HG02759 (cell line): ENCODE measurements around the gene ERCC1.
A peak's percentile ranks its signal among the peaks of the same experiment; 100 is the strongest.

Experiments used
- ATAC-seq: cut with Tn5 transposase; IDR thresholded peaks from one replicate; pipeline ENCODE4 v1.9.1; 2021; ENCODE audit warnings: mild to moderate bottlenecking, moderate library complexity; ENCODE audit not compliant: unreplicated experiment

ERCC1 gene

DNA sequence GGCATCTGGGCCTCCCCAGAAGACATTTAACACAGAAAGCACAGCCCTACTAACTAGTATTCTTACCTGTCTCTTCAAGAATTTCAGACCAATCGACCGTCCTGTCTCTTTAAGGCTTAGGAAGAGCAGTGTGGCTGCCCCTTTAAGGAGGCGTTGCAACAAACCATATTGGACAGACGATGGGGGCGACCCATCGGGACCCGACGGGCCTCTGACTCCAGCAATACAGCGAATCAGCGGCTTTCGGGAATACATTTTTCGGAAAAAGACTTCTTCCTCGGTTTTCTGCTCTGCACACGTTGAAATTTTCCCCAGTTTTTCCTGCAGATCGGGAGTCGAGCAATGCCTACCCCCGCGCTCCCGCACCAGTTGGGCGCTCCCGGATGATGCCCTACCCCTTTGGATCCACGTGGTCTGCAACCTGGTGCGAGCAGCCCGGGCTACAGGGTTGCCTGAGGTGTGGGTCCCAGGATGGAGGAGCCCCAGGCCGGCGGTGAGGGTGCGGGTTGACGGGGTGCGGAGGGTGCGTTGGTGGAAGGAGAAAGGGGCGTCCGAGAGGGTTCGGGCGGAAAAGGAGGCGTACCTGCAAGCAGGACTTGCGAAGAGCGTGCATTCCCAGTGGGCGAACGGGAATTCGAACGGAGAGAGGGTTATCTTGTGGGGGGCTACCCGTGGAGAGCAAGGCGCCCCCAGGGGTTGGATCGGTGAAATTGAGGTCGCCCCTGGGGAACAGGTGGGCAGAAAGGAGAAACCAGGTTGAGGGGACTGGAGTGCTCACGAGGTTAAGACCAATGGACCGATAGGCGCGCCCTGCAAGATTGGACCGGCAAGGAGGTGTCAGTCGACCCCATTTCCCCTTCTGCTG, 17.3 kb downstream of the ERCC1 start, which contains the start of gene POLR1G:
TSS of gene POLR1G (plus strand) at position 419 of the 865 bp plus-strand sequence. CDS start at position 472, 53 bp downstream.
- peak; percentile 76 for ATAC-seq

DNA sequence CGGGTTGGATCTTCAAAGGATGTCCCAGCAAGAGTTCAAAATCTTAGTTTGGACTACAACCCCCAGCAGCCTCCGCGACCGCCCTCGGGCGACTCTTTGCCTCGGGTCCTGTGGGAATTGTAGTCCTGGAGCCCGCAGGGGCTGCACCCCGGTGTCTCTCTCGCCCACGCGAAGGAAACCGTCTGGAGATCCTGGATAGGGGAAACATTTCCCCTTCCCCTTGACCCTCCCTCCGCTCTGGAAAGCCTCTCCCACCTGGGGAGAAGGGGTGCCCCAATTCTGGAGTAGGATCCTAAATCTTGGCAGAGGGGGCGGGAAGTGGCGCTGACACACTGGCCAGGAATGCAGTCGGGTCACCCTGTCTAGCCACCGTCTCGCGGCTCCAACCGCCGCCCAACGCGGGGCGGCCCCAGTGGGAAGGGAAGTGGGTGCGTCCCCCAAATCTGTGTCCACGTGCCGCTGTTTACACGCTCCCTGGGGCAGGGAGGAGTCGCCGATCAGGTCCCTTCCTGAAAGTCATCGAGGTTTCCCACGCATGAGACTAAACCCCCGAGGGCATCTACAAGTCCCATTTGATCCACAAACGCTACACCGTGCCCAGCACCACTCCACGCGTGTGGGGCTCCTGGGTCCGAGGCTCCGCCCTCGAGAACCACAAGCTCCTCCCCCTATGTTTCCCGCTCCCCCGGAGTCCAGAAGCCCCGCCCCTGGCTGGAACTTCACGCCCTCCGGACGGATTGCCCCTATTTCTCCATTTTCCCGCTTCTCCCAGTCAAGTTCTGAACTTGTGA, 18.1 kb downstream of the ERCC1 start:
- peak; percentile 55 for ATAC-seq

DNA sequence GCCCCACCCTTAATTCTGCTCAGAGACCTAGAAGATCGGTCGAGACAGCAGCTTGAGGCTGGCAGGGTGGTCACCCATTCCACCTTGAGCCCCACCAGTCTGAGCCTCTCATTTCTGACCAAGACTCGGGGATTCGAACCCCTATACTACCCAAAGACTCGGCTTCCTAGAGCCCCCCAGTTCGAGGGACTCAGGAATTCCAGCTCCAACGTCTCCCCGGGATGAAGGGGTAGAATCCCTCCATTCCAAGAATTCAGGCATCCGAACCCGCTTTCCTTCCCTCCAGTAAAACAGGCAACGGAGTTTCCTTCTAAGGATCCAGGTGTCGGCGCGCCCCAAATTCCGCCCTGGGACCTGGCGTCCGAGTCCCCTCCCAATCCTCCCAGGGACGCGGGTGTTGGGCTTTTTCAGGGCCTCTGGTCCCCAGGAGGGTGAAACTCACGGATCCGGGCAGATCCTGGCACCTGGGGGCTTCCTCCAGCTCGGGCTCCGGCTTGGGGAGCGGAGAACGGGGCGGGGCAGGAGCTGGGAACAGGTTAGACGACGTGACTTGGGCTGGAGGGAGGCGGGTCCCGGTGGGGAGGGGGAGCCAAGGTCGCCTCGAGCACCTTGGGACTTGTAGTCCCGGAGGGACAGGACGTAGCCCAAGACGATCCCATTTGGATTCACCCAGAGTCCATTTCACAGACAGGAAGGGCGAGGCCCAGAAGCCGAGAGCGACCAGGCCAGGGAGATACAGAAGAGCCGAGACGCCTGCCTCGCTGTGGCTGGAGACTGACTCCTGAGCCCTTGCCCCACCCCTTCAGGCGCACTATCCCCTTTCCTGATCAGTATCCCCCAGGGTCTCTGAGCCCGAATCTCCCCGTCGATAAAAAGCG, 18.9 kb downstream of the ERCC1 start, which contains the start of gene PPP1R13L:
TSS of gene PPP1R13L (minus strand) at position 513 of the 878 bp plus-strand sequence. CDS start 6,751 bp downstream, outside the sequence.
- ATAC-seq: peak; percentile 18

DNA sequence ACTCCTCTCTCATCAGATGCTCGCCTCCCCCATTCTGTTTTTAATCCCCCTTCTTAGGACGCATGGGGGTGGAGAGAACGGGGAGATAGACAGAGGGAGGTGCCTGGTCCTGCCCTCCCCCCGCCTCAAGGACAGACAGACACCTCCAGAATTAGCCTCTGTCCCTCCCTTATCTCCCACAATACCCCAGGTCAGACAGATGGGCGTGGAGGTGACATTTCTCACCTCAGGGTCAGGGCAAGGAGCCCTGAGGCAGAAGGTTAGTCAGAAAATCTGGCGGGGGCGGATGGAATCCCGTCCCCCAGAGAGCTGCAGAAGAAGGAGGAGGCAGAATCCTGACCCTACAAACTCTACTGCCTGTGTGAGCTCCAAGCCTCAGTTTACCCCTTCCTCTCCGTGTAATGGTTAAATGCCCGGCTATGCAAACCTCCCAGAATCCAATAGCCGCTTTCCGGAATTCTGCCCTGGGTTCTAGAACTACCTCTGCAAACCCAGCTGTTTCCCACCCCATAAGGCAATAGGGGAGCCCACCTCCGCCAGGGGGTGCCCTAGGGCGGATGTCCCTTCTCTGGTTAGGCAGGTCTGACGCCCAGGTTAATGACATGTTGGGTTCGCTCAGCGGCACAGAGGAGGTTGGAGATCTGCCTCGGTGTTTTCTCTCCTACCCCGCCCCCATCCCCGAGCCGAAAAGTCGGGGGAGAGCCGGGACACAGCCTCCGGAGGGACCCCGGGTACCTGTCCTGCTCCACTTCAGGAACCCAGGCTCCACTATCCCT, 19.7 kb downstream of the ERCC1 start:
- no peak for ATAC-seq

DNA sequence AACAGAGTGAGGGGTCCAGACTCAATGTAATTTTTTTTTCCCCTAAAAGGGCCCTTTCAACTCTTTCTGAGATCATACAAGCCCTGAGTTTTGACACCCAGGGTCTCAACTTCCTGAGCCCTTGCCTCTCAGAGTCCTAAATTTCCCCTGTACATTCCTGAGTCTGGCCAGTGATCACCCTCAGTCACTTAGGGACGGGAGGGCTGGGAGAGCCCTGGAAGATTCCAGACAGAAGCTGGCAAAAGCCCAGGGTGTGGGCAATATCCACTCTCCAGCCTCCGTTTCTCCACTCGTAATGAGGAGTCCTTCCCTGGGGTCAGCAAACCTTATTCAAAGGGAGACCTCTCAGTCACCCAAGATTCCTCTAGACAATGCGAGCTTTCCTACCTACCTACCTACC, 20.4 kb downstream of the ERCC1 start:
- ATAC-seq: no peak

DNA sequence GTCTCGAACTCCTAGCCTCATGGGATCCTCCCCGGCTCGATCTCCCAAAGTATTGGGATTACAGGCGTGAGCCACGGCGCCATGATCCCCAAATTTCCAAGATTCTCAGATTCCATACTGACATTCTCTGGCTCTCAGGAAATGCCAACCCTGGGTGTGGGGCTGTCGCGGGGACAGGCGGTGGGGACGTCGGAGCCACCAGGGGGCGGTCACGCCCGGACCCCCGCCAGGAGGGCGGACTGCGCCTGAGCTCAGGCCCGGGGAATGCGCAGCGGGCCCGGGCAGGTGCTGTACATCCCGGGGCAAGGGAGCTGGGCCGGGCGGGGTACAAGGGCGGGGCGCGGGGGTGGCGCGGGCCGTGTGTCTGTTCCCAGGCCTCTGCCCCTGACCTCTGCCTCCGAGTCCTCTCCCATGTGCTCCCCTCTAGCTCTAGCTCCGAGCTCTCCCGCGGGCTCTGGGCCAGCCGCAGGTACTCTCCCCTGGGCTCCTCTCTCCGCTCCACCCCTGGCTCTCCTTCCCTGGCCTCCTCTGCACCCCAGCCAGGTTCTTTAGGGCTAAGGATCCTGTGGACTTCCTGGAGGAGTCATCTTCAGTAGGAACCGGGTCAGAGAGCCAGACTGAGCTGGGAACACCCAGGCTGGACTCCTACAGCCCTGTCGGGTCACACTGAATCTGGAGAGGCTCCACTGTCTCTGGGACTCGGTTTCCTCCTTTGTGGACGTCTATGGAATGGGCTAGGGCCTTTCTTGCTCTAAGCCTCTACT, 21.2 kb downstream of the ERCC1 start:
- no peak for ATAC-seq

DNA sequence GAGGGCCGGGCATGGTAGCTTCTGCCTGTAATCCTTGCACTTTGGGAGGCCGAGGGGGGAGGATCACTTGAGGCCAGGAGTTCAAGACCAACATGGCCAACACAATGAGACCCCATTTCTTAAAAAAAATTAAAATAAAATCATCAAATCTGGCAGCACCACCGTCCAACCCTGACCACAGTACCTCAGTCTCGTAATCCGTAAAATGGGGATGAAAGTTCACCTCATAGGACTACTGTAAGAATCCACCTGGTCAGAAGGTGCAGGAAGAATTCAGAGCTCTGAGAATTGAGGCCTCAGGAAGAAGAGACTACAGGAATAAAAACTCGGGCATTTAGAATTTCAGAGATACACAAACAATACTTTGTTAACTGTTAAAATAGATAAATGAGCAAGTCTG, 21.9 kb downstream of the ERCC1 start:
- ATAC-seq: no peak

DNA sequence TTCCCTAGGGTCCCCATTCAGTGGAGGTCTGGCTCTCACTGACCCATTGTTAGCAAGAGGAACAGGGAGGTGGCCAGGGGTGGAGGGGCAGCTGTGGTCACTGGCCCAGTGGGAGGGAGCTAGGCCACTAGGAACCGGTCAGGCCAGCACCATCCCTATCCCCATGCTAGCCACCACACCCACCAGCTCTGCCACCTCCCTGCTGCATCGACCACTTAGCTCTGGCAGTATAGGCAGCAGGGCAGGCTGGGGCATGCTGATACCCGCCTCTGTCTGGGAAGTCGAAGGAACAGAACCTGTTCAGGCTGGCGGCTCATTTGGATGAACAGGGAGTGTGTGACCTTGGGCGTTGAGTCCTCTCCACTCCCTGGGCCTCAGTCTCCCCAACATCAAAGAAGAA, 23.5 kb downstream of the ERCC1 start:
- no peak for ATAC-seq

DNA sequence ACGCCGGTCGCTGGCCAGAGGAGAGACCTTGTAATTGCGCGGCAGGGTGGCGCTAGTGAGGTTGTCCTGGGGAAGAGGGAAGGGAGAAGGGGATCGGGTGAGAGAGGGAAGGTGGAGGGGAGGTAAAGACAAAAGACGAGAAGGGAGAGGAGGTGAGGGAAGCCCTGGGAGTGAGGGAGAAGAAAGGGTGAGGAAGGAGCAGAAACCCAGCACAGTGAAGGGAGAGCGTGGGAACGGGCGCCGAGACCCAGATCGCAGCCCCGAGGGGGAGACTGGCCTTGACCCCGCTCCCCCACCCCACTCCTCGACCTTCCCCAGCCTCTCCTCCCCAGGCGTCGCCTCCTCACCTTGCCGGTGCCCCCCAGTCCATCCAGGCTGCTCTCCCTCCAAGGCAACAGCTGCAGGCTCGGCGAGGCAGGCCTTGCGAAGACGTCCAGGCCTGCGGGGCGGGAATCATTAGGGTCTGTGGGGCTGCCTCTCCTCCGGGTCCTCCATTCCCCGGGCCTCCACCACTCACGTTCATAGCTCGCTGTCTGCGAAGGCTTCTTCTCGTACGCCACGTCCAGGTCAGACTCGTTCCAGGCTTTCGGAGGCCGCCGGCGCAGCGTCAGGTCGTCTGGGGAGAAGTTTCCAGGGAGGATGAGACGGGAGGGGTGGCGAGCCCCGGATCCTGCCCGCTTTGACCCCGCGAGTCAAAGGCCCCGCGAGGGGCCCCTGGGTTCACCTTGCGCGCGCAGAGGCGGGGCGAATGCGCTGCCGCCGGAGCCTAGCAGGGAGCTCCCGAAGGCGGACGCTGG, 27.7 kb downstream of the ERCC1 start:
- no peak for ATAC-seq

DNA sequence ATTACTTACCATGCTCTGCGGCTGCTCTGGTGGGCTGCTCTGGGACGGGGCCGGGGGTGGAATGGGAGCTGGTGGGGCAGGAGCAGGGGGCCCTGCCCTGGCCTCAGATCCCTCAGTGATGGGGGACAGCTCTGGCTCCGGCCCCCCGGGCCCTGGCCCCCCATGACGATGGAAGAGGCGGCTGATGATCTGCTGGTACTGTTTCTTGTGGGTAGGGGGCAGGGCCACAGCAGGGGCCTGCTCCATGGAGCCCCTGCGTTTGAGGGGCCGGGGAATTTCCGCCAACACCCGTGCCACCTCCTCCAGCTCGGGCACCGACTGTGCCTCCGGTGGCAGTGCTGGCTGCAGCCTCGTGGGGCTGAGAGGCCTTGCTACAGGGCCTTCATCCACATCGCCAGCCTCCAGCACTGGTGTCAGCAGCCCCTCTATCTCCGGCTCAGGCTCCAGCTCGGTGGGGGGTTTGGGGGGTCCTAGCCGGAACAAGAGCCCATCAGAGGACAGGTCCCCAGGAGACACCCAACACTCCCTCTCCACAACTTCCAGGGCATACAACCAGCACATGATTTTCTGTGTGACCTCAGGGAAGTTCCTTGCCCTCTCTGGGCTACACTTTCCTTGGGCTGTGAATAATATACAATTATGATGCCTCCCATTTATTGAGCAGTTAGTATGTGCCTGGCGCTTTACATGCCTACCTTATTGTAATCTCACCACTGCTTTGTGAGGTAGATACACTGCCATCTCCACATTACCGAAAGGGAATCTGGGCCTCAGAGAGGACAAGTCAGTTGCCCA, 31.6 kb downstream of the ERCC1 start:
- ATAC-seq: no peak

DNA sequence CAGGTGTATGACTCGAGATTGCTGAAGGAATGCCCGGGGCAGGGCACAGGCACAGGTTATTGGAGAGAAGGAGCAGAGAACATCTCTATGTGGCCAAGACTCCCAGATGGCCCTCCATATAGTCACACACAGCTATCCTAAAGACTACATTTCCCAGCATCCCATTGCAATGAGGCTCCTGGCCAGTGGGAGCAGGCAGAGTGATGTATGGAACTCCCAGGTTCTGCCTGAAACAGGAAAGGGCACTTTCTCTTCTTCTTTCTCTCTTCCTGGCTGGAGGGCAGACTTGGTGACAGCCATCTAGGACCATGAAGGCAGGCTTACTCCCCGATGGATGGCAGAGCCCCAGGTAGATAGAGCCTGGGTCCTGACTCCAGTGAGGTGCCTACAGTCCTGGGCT, 32.4 kb downstream of the ERCC1 start:
- ATAC-seq: no peak

DNA sequence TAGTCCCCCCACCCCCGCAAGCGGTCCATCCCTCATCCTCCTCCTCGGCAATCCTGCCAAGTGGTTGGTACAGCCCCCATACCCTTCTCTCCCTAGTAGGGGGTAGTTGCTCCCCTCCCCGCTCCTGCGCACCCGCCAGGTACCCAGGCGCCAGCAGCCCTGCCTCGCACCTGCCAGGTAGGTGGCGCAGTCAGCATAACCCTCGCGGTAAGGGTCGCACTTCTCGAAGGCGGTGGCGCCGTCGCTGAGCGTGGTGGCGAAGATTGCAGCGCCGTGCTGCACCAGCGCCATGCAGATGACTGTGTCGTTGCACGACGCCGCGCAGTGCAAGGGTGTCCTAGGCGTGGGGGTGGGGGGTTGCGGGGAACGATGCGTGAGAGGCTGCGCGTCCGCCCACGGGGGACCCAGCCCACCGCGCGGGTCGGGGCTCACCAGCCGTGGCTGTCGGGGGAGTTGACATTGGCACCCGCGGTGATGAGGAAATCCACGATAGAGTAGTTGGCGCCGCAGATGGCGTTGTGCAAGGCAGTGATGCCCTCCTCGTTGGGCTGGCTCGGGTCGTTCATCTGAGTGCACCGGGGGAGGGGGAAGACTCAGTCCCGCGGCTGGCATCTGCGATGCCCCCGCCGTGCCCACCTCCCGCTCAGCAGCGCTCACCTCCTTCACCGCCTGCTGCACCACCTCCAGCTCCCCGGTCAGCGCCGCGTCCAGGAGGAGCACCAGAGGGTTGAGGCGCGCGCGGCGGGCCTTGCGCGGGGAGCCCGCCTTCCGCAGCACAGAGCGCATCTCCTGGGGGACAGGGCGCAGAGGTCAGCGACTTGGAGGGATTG, 38.1 kb downstream of the ERCC1 start:
- ATAC-seq: no peak

DNA sequence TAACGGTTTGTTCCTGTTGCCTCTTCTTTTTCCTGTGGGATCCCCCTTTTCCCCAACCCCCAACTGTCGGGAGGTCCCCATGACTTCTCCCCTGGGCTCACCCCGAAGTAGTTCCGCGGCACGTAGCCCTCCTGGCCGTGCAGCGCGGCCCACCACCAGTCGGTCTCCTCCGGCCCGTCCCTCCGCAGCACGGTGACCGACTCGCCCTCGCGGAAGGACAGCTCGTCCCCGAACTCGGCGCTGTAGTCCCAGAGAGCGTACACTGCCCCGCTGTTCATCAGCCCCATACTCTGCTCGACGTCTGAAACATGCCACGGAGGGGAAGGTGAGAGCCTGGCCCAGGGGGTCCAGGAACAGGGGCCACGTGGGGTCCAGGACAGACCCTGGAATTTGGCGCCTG, 41.3 kb downstream of the ERCC1 start:
- no peak for ATAC-seq

DNA sequence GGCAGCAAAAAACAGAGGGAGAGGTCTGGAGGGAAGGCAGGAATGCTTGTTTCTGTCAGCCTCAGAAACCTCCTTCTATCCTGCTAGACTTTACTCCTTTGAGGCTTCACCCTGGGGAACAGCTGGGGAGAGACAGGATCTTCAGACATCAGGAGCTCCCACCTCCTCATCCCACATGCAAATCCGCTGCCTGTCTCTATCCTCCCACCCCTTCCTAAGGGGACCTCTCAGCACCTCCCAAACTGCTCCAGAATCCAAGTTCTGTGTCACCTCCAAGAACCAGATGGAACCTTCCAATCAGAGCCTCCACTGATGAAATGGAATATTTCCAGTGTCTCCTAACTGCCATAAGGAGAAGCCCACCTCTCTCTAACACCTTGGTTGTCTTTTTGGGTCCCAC, 43.6 kb downstream of the ERCC1 start:
- no peak for ATAC-seq

DNA sequence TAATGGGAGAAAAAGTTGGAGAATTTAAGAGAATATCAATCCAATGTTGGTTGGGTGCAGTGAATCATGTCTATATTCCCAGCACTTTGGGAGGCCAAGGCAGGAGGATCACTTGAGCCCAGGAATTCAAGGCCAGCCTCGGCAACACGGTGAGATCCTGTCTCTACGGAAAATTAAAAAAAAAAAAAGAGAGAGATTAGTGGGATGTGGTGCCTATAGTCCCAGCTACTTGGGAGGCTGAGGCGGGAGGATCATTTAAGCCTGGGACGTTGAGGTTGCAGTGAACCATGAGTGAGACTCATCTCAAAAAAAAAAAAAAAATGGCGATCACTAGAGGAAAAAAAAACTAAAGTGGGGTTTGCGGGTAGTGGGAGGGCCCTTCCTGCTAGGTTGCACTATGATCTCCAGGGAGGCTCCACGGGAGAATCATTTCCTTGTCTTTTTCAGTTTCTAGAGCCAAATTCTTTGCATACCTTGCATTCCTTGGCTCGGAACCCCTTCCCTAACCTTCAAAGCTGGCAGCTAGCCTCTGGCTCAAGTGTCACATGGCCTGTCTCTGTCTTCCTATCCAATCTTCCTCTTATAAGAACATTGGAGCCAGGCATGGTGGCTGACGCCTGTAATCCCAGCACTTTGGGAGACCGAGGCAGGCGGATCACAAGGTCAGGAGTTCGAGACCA, 47.5 kb downstream of the ERCC1 start:
- ATAC-seq: no peak
